ENCODE data around the gene SPECC1L.

Gene SPECC1L

DNA sequence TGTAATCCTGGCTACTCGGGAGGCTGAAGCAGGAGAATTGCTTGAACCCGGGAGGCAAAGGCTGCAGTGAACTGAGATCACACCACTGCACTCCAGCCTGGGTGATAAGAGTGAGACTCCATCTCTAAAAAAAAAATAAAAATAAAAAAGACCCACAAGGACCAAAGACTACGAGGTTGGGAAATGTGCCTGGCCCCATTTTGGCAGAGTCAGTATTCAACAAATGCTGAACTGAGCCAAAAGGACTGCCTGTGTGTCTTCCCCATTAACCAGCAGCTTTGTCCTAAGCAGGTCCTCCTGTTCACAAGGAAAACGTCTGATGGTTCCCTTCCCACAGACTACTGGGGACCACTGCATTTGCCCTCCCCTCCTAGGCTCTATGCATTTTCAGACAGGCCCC, 184.4 kb downstream of the SPECC1L start:
- DNase-seq = no peak

DNA sequence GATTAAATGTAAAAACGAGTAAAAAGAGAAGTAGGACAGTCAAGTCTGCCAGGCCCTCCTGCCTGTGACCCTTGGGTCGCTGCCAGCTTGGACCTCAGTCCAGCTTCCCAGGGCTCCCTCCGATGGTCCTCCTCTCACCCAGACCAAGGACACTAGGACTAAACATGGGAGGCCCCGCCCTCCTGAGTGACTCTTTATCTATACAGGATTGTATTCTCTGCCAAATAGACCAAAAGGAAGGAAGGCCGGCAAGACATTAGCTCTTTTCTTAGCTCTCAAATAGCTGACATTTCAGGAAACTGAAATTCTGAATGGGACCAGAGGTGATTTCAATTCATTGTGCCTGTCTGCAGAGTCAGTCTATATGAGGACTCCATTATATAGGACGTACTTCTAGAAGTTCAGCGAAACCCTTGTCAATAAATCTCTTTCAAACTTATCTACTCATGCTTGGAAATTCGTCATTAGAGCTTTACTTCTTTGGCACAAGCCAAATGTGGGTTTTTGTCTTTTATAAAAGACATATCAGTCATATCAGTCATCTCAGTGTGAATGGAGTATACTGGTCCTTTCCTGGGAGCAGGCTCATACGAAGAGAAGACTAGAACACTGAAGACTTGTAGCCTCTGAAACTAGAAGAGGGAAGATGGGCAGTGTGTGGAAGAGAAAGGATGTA, 185.3 kb downstream of the SPECC1L start:
- DNase-seq = peak; percentile 28

DNA sequence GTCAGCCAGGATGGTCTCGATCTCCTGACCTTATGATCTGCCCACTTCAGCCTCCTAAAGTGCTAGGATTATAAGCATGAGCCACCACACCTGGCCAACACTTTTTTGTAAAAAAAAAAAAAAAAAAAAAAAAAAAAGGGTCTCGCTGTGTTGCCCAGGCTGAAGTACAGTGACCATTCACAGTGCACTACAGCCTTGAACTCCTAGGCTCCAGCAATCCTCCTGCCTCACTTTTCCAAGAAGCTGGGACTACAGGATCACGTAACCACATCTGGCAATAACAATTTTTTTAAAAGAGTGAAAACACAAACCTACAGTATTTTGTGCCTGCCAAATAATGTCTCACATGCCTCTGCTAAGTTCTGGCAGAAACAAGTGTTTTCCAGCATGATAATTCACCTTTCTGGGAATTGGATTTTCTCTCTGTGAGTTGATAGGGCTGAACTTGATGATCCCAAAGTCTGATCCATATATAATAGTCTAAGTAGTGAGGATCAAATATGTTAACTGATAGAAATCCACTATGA, 187.3 kb downstream of the SPECC1L start:
- no peak for DNase-seq

DNA sequence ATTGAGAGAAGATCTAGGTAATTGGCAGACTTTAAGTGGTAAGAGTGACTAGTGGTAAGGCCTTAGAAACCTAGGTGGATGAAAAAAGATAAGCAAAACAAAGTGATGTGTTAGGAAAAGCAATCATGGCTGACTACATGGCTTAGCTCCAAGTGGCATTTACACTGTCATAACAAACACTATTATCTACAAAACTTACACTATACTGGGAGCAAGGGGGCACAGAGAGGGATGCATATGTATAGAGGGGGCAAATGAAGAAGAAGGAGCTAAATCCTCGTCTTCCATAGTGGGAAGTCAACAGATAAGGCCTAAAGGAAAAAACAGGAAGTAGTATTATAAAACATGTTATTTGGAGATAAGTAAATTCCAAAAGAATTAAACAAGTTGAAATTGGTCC, 189.3 kb downstream of the SPECC1L start:
- DNase-seq = no peak

DNA sequence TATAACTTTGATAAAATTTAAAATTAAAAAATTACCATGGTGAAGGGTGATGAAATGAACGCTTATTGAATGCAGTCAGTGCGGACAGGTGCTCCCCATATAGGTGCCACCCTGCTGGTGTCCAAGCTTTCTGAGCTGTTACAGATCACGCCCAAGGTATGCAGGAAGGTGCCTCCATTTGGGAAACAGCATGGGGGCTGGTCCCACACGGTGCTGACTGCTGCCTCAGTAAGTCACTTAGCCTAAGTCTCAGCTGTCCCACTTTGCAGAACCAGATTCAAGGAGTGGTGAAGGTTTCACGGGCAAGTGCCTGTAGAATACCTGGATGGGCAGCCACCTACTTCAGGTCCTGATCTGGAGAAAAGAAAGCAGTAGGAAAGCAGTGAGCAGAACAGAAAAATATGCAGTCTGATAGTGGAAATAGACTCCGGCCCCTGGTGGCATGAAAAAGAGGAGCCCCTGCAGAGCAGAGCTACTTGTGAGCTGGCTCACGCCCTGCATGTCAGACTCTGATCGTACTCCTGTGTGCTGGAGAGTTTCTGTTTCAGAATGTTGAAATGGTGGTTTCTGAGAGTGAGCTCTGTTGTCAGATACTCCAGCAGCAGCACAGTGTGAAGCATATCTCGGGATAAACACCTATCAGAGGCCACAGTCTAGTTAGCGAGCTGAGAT, 189.9 kb downstream of the SPECC1L start:
- DNase-seq = peak; percentile 66

DNA sequence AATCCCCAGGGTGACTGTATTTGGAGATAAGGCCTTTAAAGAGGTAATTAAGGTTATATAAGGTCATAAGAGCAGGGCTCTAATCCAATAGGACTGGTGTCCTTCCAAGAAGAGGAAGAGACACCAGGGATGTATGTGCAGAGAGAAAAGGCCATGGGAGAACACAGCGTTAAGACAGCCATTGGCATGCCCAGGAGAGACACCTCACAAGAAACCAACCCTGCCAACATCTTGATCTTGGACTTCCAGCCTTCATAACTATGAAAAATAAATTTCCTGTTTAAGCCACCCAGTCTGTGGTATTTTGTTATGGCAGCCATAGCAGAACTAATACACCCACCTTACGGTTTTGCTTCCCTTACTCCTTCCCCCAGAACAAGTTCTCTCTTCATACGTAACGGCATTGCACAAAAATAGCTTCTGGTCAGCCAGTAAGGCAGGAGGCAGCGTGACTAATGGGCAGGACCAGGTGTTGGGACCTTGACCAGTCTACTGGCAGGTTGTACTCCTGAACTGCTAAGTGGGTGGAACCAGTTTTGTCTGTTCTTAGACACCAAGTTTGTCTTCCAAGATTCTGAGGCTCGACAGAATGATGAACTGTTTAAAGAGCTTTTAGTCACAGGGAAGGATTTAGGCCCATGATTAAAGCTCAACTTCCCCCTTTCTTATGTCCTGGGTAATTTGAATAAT, 192.6 kb downstream of the SPECC1L start:
- no peak for DNase-seq

DNA sequence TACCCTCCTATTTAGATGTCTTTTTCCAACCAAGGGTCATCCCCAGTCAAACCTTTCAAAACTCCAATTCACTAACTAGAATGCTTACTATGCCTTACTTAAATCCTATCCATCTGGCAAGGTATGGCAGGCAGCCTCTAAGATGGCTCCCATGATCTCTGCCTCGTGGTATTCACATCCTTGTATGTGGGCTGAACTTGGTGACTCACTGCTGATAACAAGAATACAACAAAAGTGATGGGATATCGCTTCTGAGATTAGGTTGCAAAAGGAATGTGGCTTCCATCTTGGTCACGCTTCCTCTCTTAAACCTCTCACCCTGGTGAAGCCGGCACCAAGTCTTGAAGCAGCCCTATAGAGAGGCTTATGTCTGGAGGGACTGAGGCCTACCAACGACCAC, 194.9 kb downstream of the SPECC1L start:
- no peak for DNase-seq

DNA sequence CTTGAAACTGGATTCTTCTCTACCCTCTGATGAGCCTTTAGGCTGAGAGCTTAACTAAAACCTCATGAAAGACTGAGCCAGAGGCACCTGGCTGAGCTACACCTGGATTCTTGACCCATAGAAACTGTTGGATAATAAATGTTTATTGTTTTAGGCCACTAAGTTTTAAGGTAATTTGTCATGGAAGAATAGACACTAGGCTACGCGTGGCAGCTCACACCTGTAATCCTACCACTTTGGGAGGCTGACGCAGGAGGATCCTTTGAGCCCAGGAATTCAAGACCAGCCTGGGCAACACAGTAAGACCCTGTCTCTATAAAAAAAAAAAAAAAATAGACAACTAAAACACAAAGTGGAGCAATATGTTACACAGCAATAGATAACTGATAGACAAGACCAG, 195.3 kb downstream of the SPECC1L start:
- DNase-seq = no peak

DNA sequence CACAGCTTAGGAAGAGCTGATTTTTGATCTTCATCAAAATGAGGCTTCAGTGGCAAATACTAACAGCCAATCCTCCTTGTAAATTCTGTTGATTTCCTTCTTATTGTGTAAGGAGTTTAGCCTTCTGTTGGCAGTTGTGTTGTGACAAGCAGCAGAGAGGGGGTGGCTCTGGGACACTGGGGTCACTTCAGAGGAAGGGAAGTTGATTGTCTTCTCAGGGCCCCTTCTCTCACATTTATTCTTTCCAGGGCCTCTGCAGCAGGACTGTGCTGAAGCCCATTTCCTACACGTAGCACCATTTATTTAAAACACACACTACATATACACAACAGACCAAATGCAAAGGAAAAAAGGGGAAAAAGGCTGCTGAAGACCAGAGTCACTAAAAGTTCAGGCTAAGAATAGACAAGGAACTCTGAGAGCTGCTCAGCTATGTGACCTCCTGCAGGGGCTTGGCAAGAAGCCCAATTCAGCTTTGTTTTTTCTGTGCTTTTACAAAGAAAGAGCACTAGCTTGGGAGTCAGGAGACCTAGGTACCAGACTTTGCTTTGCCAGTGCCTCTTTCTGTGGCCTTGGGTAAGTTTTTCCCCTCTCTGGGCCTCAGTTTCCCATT, 196.2 kb downstream of the SPECC1L start:
- peak; percentile 92 for DNase-seq

DNA sequence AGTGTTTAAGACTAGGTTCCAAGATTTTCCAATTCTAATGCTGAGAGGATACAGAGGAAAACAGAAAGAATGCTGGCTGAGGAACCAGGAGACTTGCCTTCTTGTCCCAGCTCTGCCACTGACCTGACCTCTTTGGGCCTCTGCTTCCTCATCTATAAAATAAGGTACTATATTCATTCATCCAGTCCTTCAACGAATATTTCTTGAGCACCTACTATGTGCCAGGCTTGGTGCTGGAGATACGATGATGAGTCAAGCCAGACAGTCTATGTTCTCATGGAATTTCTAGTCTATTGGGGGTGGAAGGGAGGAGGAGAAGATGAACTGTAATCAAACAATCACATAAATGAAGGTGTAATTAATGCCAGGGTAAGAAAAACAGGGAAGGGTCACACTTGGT, 196.7 kb downstream of the SPECC1L start:
- DNase-seq = no peak

Measured in RPMI8226 (cell line).